Body of pancreas (tissue), 4 donors: ENCODE results near the gene BCL2. TPM values are rescaled to one million over a fixed set of nuclear protein-coding genes. Genes with fewer than 3 reads are reported as not detected.

Source experiments
- ATAC-seq: fragments of 150-250 bp; one replicate; pipeline ENCODE4 v1.9.1; 2016
- DNase-seq, 4 donors: peaks; one replicate each; pipeline ENCODE4 v3.0.0-alpha.2; 2019
- H3K27ac ChIP-seq, 4 donors: fragments of 200-600 bp; sonication (generic); 1 replicate in 3 of 4; 2 replicates in 1 of 4; pipeline versions ENCODE4 v1.5.1 to v1.6.1; 2016 to 2019; ENCODE audit warnings: mild to moderate bottlenecking in 1 of 4, mixed read lengths in 1 of 4, moderate library complexity in 1 of 4
- H3K27me3 ChIP-seq, 2 donors: fragments of 200-600 bp; sonication (generic); one replicate each; pipeline ENCODE4 v1.6.0; 2016; ENCODE audit warnings: mild to moderate bottlenecking in 1 of 2
- H3K36me3 ChIP-seq, 2 donors: fragments of 200-600 bp; sonication (generic); replicated peaks in 1 of 2; 2 replicates each; pipeline ENCODE4 v1.5.1; 2016; ENCODE audit warnings: low read depth in 2 of 2; ENCODE audit not compliant: insufficient read depth in 1 of 2
- H3K4me1 ChIP-seq: fragments of 200-600 bp; sonication (generic); one replicate; pipeline ENCODE4 v1.6.0; 2016
- H3K4me3 ChIP-seq, 2 donors: fragments of 200-600 bp; sonication (generic); 1 replicate in 1 of 2; 2 replicates in 1 of 2; pipeline ENCODE4 v1.5.1; 2016 to 2019
- H3K9me3 ChIP-seq, 3 donors: fragments of 200-600 bp; sonication (generic); 1 replicate in 2 of 3; 2 replicates in 1 of 3; pipeline ENCODE4 v1.5.1; 2016
- CTCF ChIP-seq, 7 experiments: fragments of 450-650 bp in 4 of 7; fragments of 200-600 bp in 3 of 7; sonication (generic) in 3 of 7; IDR thresholded peaks; one replicate each; pipeline ENCODE4 v1.5.1; 2016 to 2019; ENCODE audit warnings: antibody characterized with exemption in 7 of 7
- POLR2A ChIP-seq, 3 donors: fragments of 450-650 bp; IDR thresholded peaks; one replicate each; pipeline ENCODE4 v1.6.1; 2016; ENCODE audit warnings: antibody characterized with exemption in 3 of 3, mild to moderate bottlenecking in 2 of 3
- WGBS, 2 donors: methylation state at CpG; one replicate each; pipeline ENCODE4 v1.1.5; 2017; 5-methylcytosine and 5-hydroxymethylcytosine counted together
- intact Hi-C: fragments of 100-400 bp; cut with DNase I; formaldehyde crosslinking; loops from one replicate; pipeline ENCODE4 v1.15.1; 2023
- total RNA-seq, 2 donors: library from RNA; depleted of rRNA; stranded (reverse); fragments of >200 nt; gene quantifications; one replicate each; pipeline ENCODE4 v1.1.0, GENCODE V29; 2016

The BCL2 gene
- total RNA-seq, 2 donors from 2014 or later: 10.1 to 18.5 TPM

DNA sequence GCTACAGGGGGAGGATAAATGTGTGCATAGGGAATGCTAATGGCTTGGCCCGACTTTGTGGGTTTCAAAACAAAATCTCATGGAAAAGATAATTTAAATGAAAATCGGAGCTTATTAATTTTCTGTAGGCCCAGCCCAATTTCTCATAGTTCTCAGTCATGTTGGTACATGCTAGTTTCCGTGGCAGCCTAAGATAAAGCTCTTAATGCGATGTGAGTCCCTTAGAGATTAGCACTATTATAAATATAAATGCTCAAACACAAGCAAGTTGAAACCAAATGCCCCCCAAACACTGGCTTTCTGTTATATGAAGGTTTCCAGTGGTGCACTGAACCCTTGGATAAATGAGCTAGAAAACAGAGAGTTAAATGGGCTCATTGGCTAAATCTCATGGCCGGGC, 168.0 kb downstream of the BCL2 start:
- no peaks in the 10 kb centered on the region for H3K36me3 ChIP-seq
- WGBS, 2 donors: 65 to 71% methylated on average over 5 of the region's 5 CpGs
- H3K4me3 ChIP-seq: no peak overlapping the region
- H3K9me3 ChIP-seq: no peaks in the 10 kb centered on the region
- TF ChIP-seq CTCF (IDR thresholded peaks at IDR 0.05) (no peak), POLR2A (IDR thresholded peaks at IDR 0.05) (no peak)
- peaks cover 31% of the 10 kb centered on the region for H3K4me1 ChIP-seq
- ATAC-seq (no peak), DNase-seq (no peak)
- H3K27ac ChIP-seq: no peak overlapping the region
- no peaks in the 10 kb centered on the region for H3K27me3 ChIP-seq
- intact Hi-C loops: no loop called here

DNA sequence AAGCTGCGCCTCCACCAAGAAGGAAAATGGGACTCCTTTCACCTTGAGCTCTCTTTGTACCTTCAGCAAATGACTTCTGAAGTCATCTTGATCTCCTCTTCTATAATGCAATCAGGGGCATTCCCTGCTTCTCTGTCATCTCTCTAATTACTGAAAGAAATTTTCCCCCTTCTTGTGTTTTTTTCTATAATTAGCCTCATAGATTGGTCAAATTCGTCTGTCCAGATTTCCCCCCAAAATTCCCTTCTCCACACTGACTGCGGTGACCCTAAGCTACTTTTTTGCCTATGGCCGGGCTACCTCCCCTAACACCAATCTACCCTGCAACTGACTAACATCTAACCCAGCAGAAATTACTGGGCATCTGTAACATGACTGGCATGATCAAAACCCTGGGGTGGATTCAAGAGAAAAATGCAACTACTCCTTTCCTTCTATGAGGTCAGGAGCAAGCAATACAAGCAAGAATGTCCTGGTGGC, 168.6 kb downstream of the BCL2 start:
- Histone ChIP-seq H3K4me1 (peaks cover 31% of the 10 kb centered on the region), H3K4me3 (no peak overlapping the region)
- intact Hi-C loops: no loop called here

DNA sequence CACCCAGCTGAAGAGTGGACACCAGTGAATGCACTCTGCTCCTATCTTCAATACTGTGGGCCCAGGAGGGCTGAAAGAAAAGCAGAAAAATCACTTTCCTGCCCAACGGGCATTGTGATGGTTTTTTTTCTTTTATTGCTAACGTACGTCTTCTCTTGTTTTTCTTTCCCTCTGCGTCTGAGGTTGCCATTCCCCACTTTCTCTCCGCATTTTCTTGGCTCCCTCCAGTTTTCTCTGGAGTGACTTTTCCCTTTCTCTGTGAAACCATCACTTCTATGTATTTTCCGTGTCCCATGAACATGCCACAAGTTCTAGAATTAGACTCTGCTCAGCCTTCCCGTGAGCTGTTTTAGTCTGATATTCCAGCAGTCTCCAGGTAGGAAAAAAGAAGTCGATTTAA, 169.2 kb downstream of the BCL2 start:
- intact Hi-C loops: no loop called here
- no peak overlapping the region for H3K27ac ChIP-seq
- ATAC-seq: no peak
- WGBS, 2 donors: 68 to 78% methylated on average over 8 of the region's 8 CpGs
- H3K4me1 ChIP-seq: peaks cover 25% of the 10 kb centered on the region
- H3K9me3 ChIP-seq: no peaks in the 10 kb centered on the region
- H3K27me3 ChIP-seq: no peaks in the 10 kb centered on the region
- TF ChIP-seq CTCF (IDR thresholded peaks at IDR 0.05) (no peak), POLR2A (IDR thresholded peaks at IDR 0.05) (no peak)
- no peaks in the 10 kb centered on the region for H3K36me3 ChIP-seq
- no peak overlapping the region for H3K4me3 ChIP-seq
- no peak for DNase-seq

More for the DNA sequence above, 168.6 kb downstream of the BCL2 start:
- DNase-seq (no peak), ATAC-seq (no peak)
- no peaks in the 10 kb centered on the region for H3K27me3 ChIP-seq
- WGBS, 2 donors: 75 to 79% methylated on average over 4 of the region's 4 CpGs
- TF ChIP-seq CTCF (IDR thresholded peaks at IDR 0.05): no peak
- H3K36me3 ChIP-seq: no peaks in the 10 kb centered on the region
- no peaks in the 10 kb centered on the region for H3K9me3 ChIP-seq
- no peak overlapping the region for H3K27ac ChIP-seq

DNA sequence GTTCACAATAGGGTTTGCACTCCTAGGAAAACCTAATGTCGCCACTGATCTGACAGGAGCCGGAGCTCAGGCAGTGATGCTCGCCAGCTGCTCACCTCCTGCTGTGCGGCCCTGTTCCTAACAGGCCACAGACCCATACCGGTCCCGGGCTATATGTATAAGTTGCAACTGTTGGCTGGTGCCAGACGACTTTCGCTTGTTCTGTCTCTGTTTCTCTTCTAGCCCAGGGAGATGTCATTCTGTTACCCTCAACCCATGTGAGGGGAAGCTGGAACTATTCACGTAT, 170.3 kb downstream of the BCL2 start:
- WGBS, 2 donors: 75 to 91% methylated on average over 9 of the region's 9 CpGs
- peaks cover 19% of the 10 kb centered on the region for H3K4me1 ChIP-seq
- no peaks in the 10 kb centered on the region for H3K27me3 ChIP-seq
- DNase-seq (no peak), ATAC-seq (no peak)
- H3K9me3 ChIP-seq: no peaks in the 10 kb centered on the region
- intact Hi-C loops: no loop called here
- TF ChIP-seq POLR2A (IDR thresholded peaks at IDR 0.05) (no peak), CTCF (IDR thresholded peaks at IDR 0.05) (no peak)
- H3K27ac ChIP-seq: peak overlapping the region in 3 of 4 donors; percentile 52 to 71 (median 59)
- no peaks in the 10 kb centered on the region for H3K36me3 ChIP-seq
- H3K4me3 ChIP-seq: no peak overlapping the region

GRCh38 chr18:63148449-63149301, 170.9 kb downstream of the BCL2 start:
- H3K27me3 ChIP-seq: no peaks in the 10 kb centered on the region
- no peak for TF ChIP-seq CTCF (IDR thresholded peaks at IDR 0.05)
- TF ChIP-seq POLR2A (IDR thresholded peaks at IDR 0.05): no peak
- H3K36me3 ChIP-seq: no peaks in the 10 kb centered on the region
- 38 to 44% methylated on average over 14 of the region's 14 CpGs for WGBS, 2 donors
- H3K4me1 ChIP-seq: peaks cover 19% of the 10 kb centered on the region
- DNase-seq (peak; percentile 38 to 56 (median 43)), ATAC-seq (peak; percentile 87)
- peak overlapping the region in 3 of 4 donors; percentile 52 to 71 (median 59) for H3K27ac ChIP-seq
- H3K4me3 ChIP-seq: no peak overlapping the region
- intact Hi-C loops: no loop called here
- H3K9me3 ChIP-seq: no peaks in the 10 kb centered on the region
